WTC11 (cell line): Measurements from ENCODE around the gene INHBC. TPM values are rescaled to one million over a fixed set of nuclear protein-coding genes. Genes with fewer than 3 reads are reported as not detected.

Source experiments
- ATAC-seq: fragments of 200-7000 bp; cut with Tn5 transposase; 2 replicates; pipeline ENCODE4 v1.10.0; 2021; ENCODE audit warnings: mild to moderate bottlenecking, moderate library complexity
- CTCF ChIA-PET: fragments of 300-600 bp; sonication (Branson Sonifier 250); formaldehyde crosslinking; loops from one replicate; lab custom pipeline; 2021; ENCODE audit warnings: antibody characterized with exemption; lab: Charles Lee
- POLR2A ChIA-PET: fragments of 350-600 bp; sonication (Branson Sonifier 250); formaldehyde crosslinking; loops from one replicate; lab custom pipeline; 2021; ENCODE audit warnings: antibody characterized with exemption; lab: Charles Lee
- DNase-seq: peaks from one replicate; pipeline ENCODE4 v3.0.0; 2021; ENCODE audit warnings: low spot score
- H3K27ac Mint-ChIP-seq: 2 replicates; pipeline ENCODE4 v1.8.0; 2021; ENCODE audit warnings: mixed read lengths
- H3K27me3 Mint-ChIP-seq: 2 replicates; pipeline ENCODE4 v1.8.0; 2021; ENCODE audit warnings: low read depth, mild to moderate bottlenecking, moderate library complexity, mixed read lengths
- H3K36me3 Mint-ChIP-seq: 2 replicates; pipeline ENCODE4 v1.8.0; 2021; ENCODE audit warnings: mixed read lengths
- H3K4me1 Mint-ChIP-seq: 2 replicates; pipeline ENCODE4 v1.8.0; 2022; ENCODE audit warnings: mixed read lengths
- H3K4me3 Mint-ChIP-seq: 2 replicates; pipeline ENCODE4 v1.8.0; 2021; ENCODE audit warnings: mild to moderate bottlenecking, moderate library complexity, mixed read lengths
- H3K9me3 Mint-ChIP-seq: 2 replicates; pipeline ENCODE4 v1.8.0; 2021; ENCODE audit warnings: mixed read lengths
- AR ChIP-seq: fragments of 250-450 bp; sonication (Bioruptor Pico); IDR thresholded peaks from 2 replicates; pipeline ENCODE4 v1.9.0; 2021; ENCODE audit warnings: mild to moderate bottlenecking
- ARID4B ChIP-seq: sonication (generic); formaldehyde crosslinking; IDR thresholded peaks from 2 replicates; pipeline ENCODE4 v1.8.0; 2023; ENCODE audit warnings: missing genetic modification reagents, mild to moderate bottlenecking, borderline replicate concordance
- FOXK1 ChIP-seq: sonication (generic); formaldehyde crosslinking; IDR thresholded peaks from 2 replicates; pipeline ENCODE4 v1.8.0; 2022; ENCODE audit warnings: mild to moderate bottlenecking, moderate library complexity, missing genetic modification reagents
- FOXP1 ChIP-seq: sonication (generic); formaldehyde crosslinking; IDR thresholded peaks from 2 replicates; pipeline ENCODE4 v1.8.0; 2022; ENCODE audit warnings: missing genetic modification reagents, mild to moderate bottlenecking, moderate library complexity, borderline replicate concordance
- JUN ChIP-seq: sonication (generic); formaldehyde crosslinking; IDR thresholded peaks from 2 replicates; pipeline ENCODE4 v1.8.0; 2023; ENCODE audit warnings: mild to moderate bottlenecking, missing genetic modification reagents
- NR3C1 ChIP-seq: sonication (generic); formaldehyde crosslinking; conservative IDR thresholded peaks from 2 replicates; pipeline ENCODE4 v1.8.1; 2023; ENCODE audit warnings: low read depth, mild to moderate bottlenecking, missing genetic modification reagents
- OVOL2 ChIP-seq: fragments of 250-450 bp; sonication (Bioruptor Pico); IDR thresholded peaks from 2 replicates; pipeline ENCODE4 v1.9.0; 2021; ENCODE audit warnings: mild to moderate bottlenecking, borderline replicate concordance
- SP1 ChIP-seq: sonication (generic); formaldehyde crosslinking; conservative IDR thresholded peaks from 2 replicates; pipeline ENCODE4 v1.8.1; 2022; ENCODE audit warnings: missing genetic modification reagents
- TEAD1 ChIP-seq: sonication (generic); formaldehyde crosslinking; IDR thresholded peaks from 2 replicates; pipeline ENCODE4 v1.8.0; 2022; ENCODE audit warnings: mild to moderate bottlenecking, missing genetic modification reagents
- ZNF138 ChIP-seq: sonication (generic); formaldehyde crosslinking; conservative IDR thresholded peaks from 2 replicates; pipeline ENCODE4 v1.8.1; 2022; ENCODE audit warnings: mild to moderate bottlenecking, moderate library complexity, missing genetic modification reagents
- ZNF219 ChIP-seq: sonication (generic); formaldehyde crosslinking; IDR thresholded peaks from 2 replicates; pipeline ENCODE4 v1.8.0; 2023; ENCODE audit warnings: missing genetic modification reagents, mild to moderate bottlenecking, borderline replicate concordance
- ZNF512 ChIP-seq: sonication (generic); formaldehyde crosslinking; IDR thresholded peaks from 2 replicates; pipeline ENCODE4 v1.8.1; 2022; ENCODE audit warnings: missing genetic modification reagents, borderline replicate concordance
- total RNA-seq: library from RNA; stranded (reverse); gene quantifications from 3 replicates; pipeline ENCODE4 v1.2.3, GENCODE V29; 2021
- TF ChIP-seq, protein P1 (sequence below): sonication (generic); formaldehyde crosslinking; IDR thresholded peaks from 2 replicates; pipeline ENCODE4 v1.8.0; 2022; ENCODE audit warnings: mild to moderate bottlenecking, missing genetic modification reagents
- TF ChIP-seq, protein P2 (sequence below): sonication (generic); formaldehyde crosslinking; IDR thresholded peaks from 2 replicates; pipeline ENCODE4 v1.8.0; 2023; ENCODE audit warnings: missing genetic modification reagents
- TF ChIP-seq, protein P3 (sequence below): sonication (generic); formaldehyde crosslinking; IDR thresholded peaks from 2 replicates; pipeline ENCODE4 v1.8.1; 2022; ENCODE audit warnings: mild to moderate bottlenecking, moderate library complexity, missing genetic modification reagents

The INHBC gene
- total RNA-seq, 1 experiment from 2014 or later, result 0.20 TPM

DNA sequence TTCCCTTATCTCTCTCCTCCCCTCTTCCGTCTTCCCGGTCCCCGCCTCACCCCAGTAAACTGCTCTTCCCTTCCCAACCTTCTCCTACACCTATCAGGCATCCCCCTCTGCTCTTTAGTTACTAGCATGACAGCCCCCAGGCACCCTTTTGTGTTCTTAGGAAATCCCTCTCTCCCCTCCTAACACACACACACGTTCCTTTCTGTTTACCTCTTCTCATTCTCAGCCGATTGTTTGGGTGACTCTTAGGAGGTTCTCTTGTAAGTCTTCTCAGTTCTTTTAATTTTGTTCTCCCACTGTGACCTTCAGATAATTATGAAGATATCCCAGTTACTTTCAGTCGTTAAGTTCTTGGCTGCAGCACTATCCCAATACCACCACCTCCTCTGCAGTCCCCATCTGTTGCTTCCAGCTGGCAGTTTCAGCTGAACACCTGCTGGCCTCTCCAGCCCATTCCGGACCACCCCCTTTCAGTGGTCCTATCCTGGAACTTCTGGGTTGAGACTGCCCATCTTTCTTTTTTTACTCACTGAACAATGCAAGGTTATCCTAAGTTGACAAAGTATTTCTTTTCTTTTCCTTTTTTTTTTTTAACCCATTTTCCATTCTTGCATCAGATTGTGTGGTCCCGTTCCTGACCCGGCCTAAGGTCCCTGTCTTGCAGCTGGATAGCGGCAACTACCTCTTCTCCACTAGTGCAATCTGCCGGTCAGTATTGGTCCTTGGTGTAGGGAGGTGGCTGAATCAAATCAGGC is 54.0 kb downstream of the INHBC start (continued):
- TF ChIP-seq AR, result no peak
- TF ChIP-seq, protein P1, sequence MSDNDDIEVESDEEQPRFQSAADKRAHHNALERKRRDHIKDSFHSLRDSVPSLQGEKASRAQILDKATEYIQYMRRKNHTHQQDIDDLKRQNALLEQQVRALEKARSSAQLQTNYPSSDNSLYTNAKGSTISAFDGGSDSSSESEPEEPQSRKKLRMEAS (CRISPR knock-in tag), result 0 out of 2 replicates have a peak, but pooled peaks have one; percentile 19
- TF ChIP-seq, protein P2, sequence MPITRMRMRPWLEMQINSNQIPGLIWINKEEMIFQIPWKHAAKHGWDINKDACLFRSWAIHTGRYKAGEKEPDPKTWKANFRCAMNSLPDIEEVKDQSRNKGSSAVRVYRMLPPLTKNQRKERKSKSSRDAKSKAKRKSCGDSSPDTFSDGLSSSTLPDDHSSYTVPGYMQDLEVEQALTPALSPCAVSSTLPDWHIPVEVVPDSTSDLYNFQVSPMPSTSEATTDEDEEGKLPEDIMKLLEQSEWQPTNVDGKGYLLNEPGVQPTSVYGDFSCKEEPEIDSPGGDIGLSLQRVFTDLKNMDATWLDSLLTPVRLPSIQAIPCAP, result no peak
- no peak for TF ChIP-seq TEAD1
- TF ChIP-seq FOXK1 (CRISPR knock-in tag), result no peak
- TF ChIP-seq, protein P3, sequence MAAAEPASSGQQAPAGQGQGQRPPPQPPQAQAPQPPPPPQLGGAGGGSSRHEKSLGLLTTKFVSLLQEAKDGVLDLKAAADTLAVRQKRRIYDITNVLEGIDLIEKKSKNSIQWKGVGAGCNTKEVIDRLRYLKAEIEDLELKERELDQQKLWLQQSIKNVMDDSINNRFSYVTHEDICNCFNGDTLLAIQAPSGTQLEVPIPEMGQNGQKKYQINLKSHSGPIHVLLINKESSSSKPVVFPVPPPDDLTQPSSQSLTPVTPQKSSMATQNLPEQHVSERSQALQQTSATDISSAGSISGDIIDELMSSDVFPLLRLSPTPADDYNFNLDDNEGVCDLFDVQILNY, result no peak

GRCh38 chr12:57489157-57489641 is 54.6 kb downstream of the INHBC start:
- TF ChIP-seq JUN, result no peak
- ChIA-PET CTCF (interaction anchor here (0.7 kb wide), 1 partner anchor 13 kb away, joined by 4 read pairs; no protein-coding TSS in a partner anchor), POLR2A (interaction anchor here (0.5 to 1.5 kb wide), 3 partner anchors 12 to 34 kb away, joined by 3 to 4 read pairs (median 4); partner anchors contain the start of gene INHBE)
- Mint-ChIP-seq H3K9me3 (peaks cover 6% of the 10 kb centered on the region), H3K4me3 (peak overlapping the region; percentile 99), H3K36me3 (peaks cover 54% of the 10 kb centered on the region), H3K27ac (peak overlapping the region; percentile 93), H3K27me3 (no peaks in the 10 kb centered on the region; the same call in 1 of the 2 replicates), H3K4me1 (peaks cover 8% of the 10 kb centered on the region)
- ATAC-seq (no peak), DNase-seq (no peak)

DNA sequence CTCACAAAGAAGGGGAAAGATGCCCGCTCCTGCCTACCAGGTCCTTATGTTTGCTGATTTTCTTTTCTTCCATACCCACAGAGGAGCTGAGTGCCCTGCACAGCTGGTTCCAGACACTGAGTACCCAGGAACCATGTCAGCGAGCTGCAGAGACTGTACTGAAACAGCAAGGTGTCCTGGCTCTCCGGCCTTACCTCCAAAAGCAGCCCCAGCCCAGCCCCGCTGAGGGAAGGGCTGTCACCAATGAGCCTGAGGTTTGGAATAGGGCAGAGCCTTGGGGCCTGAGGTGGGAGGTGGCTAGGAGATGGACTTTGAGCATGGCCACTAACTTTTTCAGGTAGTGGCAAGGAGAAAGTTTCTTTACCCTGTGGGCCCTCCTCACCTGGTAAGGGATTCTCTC is 55.5 kb downstream of the INHBC start:
- no peaks in the 10 kb centered on the region for H3K27me3 Mint-ChIP-seq
- H3K4me3 Mint-ChIP-seq, result no peak overlapping the region
- peaks cover 8% of the 10 kb centered on the region for H3K4me1 Mint-ChIP-seq
- H3K9me3 Mint-ChIP-seq, result peaks cover 6% of the 10 kb centered on the region
- H3K36me3 Mint-ChIP-seq, result peaks cover 60% of the 10 kb centered on the region
- ChIA-PET CTCF (interaction anchor here (1.4 kb wide), 1 partner anchor 31 kb away, joined by 8 read pairs; no protein-coding TSS in a partner anchor), POLR2A (no interaction called here)
- ATAC-seq (no peak), DNase-seq (no peak)
- H3K27ac Mint-ChIP-seq, result 0 out of 2 replicates have a peak overlapping the region, but pooled peaks have one; percentile 49
- TF ChIP-seq SP1 (no peak), FOXP1 (CRISPR knock-in tag) (0 out of 2 replicates have a peak, but pooled peaks have one; percentile 23)

DNA sequence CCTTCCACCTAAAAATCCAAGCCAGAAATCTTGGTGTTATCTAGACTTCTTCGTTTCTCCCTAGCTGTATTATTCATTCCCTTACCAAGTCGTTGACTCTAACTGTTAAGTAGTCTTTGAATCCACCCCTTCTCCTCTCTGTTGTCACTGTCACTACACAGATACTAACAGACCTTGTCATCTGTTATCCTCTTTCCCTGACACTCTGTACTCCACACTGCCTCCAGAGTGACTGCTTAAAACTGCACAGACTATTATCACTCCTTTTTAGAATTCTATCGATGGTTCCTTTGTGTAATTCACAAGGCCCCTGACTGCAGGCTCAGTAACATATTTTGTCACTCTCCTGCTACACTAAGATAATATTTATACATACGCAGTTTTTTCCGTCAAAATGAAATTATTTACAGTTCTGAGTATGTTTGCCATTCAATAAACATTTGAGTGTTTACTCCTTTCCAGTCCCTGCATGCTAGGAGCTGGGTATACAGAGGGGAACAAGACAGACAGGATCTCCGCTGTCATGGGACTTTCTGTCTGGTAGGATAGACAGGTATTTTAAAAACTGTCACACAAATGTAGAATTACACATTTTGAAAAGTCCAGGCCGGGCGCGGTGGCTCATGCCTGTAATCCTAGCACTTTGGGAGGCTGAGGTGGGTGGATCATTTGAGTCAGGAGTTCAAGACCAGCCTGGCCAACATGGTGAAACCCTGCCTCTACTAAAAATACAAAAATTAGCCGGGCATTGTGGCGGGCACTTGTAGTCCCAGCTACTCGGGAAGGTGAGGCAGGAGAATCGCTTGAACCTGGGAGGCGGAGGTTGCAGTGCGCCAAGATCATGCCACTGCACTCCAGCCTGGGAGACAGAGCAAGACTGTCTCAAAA is 57.1 kb downstream of the INHBC start:
- H3K36me3 Mint-ChIP-seq, result peaks cover 74% of the 10 kb centered on the region
- no peak for DNase-seq
- H3K27me3 Mint-ChIP-seq, result no peaks in the 10 kb centered on the region
- peaks cover 6% of the 10 kb centered on the region for H3K9me3 Mint-ChIP-seq
- no peak overlapping the region; the same call in 1 of the 2 replicates for H3K4me3 Mint-ChIP-seq
- CTCF ChIA-PET, result interaction anchor here (1.4 kb wide), 1 partner anchor 33 kb away, joined by 8 read pairs; no protein-coding TSS in a partner anchor
- POLR2A ChIA-PET, result interaction anchor here (0.6 kb wide), 1 partner anchor 34 kb away, joined by 4 read pairs; no protein-coding TSS in a partner anchor
- peaks cover 8% of the 10 kb centered on the region for H3K4me1 Mint-ChIP-seq
- H3K27ac Mint-ChIP-seq, result peak overlapping the region; percentile 20; the same call in 1 of the 2 replicates
- no peak for ATAC-seq
- TF ChIP-seq OVOL2 (CRISPR knock-in tag) (no peak), NR3C1 (no peak), ZNF138 (no peak), FOXK1 (CRISPR knock-in tag) (no peak), ZNF512 (CRISPR knock-in tag) (no peak), ZNF219 (CRISPR knock-in tag) (no peak), ARID4B (CRISPR knock-in tag) (no peak)
